HG03175 (cell line): Measurements from ENCODE around the gene LATS2.

Experiments used
- ATAC-seq: cut with Tn5 transposase; IDR thresholded peaks from one replicate; pipeline ENCODE4 v1.9.1; 2021; ENCODE audit warnings: mild to moderate bottlenecking, moderate library complexity; ENCODE audit not compliant: unreplicated experiment

LATS2 gene

GRCh38 chr13:21020176-21020575 is 41.2 kb downstream of the LATS2 start:
- ATAC-seq, result no peak

GRCh38 chr13:21018220-21018619 is 43.2 kb downstream of the LATS2 start:
- ATAC-seq, result no peak

- ATAC-seq, result no peak
Measured at GRCh38 chr13:21016487-21016886, 44.9 kb downstream of the LATS2 start.

GRCh38 chr13:21015284-21015683 is 46.1 kb downstream of the LATS2 start:
- ATAC-seq, result no peak

GRCh38 chr13:21014502-21015170 is 46.8 kb downstream of the LATS2 start:
- no peak for ATAC-seq

- no peak for ATAC-seq
Measured at GRCh38 chr13:21014139-21014501, 47.3 kb downstream of the LATS2 start.

- ATAC-seq, result no peak
Measured at GRCh38 chr13:21013682-21014038, 47.7 kb downstream of the LATS2 start.

GRCh38 chr13:21012841-21013681 is 48.3 kb downstream of the LATS2 start:
- no peak for ATAC-seq

GRCh38 chr13:21012211-21012610 is 49.2 kb downstream of the LATS2 start:
- ATAC-seq, result no peak

GRCh38 chr13:21011378-21011777 is 50.0 kb downstream of the LATS2 start:
- no peak for ATAC-seq

GRCh38 chr13:21010621-21011020 is 50.8 kb downstream of the LATS2 start:
- no peak for ATAC-seq

GRCh38 chr13:21009036-21009435 is 52.4 kb downstream of the LATS2 start:
- no peak for ATAC-seq

GRCh38 chr13:21008026-21008425 is 53.4 kb downstream of the LATS2 start:
- ATAC-seq, result no peak

- no peak for ATAC-seq
Measured at GRCh38 chr13:21006141-21007005, 55.0 kb downstream of the LATS2 start.

GRCh38 chr13:21005193-21005592 is 56.2 kb downstream of the LATS2 start:
- no peak for ATAC-seq

GRCh38 chr13:21001471-21001870 is 59.9 kb downstream of the LATS2 start:
- ATAC-seq, result no peak

GRCh38 chr13:21000647-21001046 is 60.7 kb downstream of the LATS2 start:
- no peak for ATAC-seq

GRCh38 chr13:20998649-20999415 is 62.6 kb downstream of the LATS2 start:
- no peak for ATAC-seq

GRCh38 chr13:20997301-20998161 is 63.9 kb downstream of the LATS2 start:
- ATAC-seq, result no peak
